Measurements from ENCODE around the gene EEPD1. TPM values are rescaled to one million over a fixed set of nuclear protein-coding genes. Genes with fewer than 3 reads are reported as not detected.
A peak's percentile ranks its signal among the peaks of the same experiment; 100 is the strongest.
"Not testable (repeated sequence)": the region's sequence is repeated elsewhere in the genome, so short reads cannot be mapped to it uniquely, and the experiment has no call there.

Gene EEPD1
- total RNA-seq, 2 experiments from 2014 or later, result 1.3 TPM

DNA sequence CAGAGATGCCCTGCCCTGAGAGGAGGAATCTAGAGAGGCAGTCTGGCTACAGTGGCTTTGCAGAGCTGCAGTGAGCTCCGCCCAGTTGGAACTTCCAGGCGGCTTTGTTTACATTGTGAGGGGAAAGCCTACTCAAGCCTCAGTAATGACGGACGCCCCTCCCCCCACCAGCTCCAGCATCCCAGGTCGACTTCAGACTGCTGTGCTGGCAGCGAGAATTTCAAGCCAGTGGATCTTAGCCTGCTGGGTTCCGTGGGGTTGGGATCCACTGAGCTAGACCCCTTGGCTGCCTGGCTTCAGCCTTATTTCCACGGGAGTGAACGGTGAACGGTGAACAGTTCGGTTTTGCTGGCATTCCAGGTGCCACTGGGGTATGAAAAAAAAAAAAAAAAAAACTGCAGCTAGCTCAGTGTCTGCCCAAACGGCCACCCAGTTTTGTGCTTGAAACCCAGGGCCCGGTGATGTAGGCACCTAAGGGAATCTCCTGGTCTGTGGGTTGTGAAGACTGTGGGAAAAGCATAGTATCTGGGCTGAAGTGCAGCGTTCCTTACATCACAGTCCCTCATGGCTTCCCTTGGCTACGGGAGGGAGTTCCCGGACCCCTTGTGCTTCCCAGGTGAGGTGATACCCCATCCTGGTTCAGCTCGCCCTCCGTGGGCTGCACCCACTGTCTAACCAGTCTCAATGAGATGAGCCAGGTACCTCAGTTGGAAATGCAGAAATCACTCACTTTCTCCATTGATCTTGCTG is 105.6 kb downstream of the EEPD1 start:
- H3K4me3 Mint-ChIP-seq; H3K27me3 Mint-ChIP-seq; H3K36me3 Mint-ChIP-seq (ENCODE audit: low read depth); POLR2A ChIA-PET; ATAC-seq; intact Hi-C loops (cut with DNase I, micrococcal nuclease); H3K27ac Mint-ChIP-seq: not testable (repeated sequence)
- DNase-seq, result peak; percentile 24
- peaks cover 26% of the 10 kb centered on the region for H3K9me3 Mint-ChIP-seq (ENCODE audit: low read depth)
- H3K4me1 Mint-ChIP-seq, result peaks cover 20% of the 10 kb centered on the region
- CTCF ChIA-PET, result interaction anchor here (0.5 to 0.6 kb wide), 2 partner anchors 77 to 341 kb away, joined by 3 to 4 read pairs; no protein-coding TSS in a partner anchor

DNA sequence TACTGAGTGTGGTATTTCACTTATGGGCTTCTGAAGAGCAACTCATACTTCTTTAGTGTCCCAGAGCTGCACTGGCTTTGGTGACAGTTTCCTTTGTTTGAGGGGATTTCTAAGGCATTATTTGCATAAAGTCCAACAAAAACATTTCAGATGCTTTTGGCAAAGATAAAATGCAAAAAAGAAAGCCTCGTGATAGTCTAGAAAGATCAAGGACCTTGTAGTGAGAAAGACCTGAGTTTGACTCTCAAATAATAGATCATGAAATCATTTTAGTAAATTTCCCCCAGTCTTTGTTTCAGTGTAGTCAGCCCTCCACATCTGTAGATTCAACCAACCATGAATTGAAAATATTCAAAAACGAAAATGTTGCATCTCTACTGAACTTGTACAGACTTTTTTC is 107.4 kb downstream of the EEPD1 start:
- ATAC-seq, result no peak
- ChIA-PET POLR2A (no interaction called here), CTCF (no interaction called here)
- peaks cover 2% of the 10 kb centered on the region for H3K36me3 Mint-ChIP-seq (ENCODE audit: low read depth)
- no peak for DNase-seq
- intact Hi-C loops (cut with DNase I, micrococcal nuclease), result no loop called here
- no peak overlapping the region for H3K27ac Mint-ChIP-seq
- peaks cover 14% of the 10 kb centered on the region for H3K9me3 Mint-ChIP-seq (ENCODE audit: low read depth)
- H3K4me1 Mint-ChIP-seq, result peaks cover 24% of the 10 kb centered on the region
- no peaks in the 10 kb centered on the region for H3K27me3 Mint-ChIP-seq
- H3K4me3 Mint-ChIP-seq, result no peak overlapping the region

DNA sequence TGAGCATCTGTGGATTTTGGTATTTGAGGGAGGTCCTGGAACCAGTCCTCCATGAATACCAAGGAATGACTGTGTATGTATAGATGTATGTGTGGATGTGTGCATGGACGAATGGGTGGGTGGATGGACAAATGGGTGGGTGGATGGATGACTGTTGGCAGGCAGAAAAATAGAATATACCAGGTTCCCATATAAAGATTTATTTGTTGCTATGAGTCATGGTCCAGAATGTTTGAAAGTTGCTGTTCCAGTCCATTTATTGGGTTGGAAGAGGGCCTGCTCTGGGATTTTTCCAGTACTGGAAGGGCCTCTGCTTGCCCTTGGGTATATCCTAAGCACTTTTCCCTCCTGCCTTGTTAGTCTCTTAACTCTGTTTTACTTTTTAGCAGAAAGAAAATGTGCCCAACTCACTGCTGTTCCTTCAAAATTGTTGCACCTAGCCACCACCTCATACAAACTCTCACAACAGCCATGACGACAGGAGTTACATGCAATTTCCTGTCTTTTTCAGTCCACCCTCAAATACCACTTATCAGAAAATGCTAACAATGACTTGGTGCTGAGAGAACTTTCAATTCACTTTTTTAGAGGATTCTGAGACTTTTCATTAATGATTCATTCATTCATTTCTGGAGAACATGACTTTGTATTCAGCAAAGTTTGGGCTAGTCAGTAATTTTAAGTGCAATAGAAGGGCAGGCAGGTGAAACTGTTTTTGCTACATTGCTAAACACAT is 108.1 kb downstream of the EEPD1 start:
- Mint-ChIP-seq H3K9me3 (ENCODE audit: low read depth) (peaks cover 7% of the 10 kb centered on the region), H3K36me3 (ENCODE audit: low read depth) (peaks cover under 1% of the 10 kb centered on the region), H3K27ac (no peak overlapping the region), H3K27me3 (no peaks in the 10 kb centered on the region), H3K4me1 (peaks cover 28% of the 10 kb centered on the region), H3K4me3 (no peak overlapping the region)
- peak; percentile 55 for ATAC-seq
- POLR2A ChIA-PET, result no interaction called here
- intact Hi-C loops (cut with DNase I, micrococcal nuclease), result no loop called here
- CTCF ChIA-PET, result no interaction called here
- no peak for DNase-seq

DNA sequence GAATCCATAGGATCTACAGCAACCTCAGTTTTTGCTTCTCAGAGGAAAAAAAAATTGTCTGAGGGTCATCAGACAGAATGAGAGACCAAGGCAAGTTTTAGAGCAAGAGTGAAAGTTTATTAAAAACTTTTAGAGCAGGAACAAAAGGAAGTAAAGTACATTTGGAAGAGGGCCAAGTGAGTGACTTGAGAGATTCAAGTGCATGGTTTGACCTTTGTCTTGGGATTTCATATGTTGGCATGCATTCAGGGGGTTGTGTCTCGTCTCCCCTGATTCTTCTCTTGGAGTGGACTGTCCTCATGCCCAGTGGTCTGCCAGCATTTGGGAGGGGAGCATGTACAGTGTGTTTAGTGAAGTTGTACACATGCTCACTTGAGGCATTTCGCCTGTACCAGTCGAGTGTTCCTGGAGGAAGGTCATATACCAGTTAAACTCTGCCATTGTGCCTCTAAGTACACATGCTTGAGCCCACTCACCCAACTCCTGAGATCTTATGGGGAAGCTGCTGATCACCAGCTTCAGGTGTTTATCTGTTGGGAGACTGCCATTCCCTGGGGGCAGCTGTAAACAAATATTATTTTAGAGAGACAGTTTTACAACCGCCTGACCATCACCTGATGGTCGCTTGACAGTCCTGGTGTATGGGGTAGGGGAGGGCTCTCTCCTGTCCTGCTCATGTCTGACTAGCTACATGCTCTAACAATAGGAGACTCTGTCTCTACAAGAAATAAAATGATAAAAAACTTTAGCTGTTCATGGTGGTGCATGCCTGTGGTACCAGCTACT is 109.4 kb downstream of the EEPD1 start:
- H3K27me3 Mint-ChIP-seq, result no peaks in the 10 kb centered on the region
- H3K4me1 Mint-ChIP-seq, result peaks cover 30% of the 10 kb centered on the region
- ChIA-PET POLR2A (no interaction called here), CTCF (interaction anchor here (0.8 to 1.1 kb wide), 3 partner anchors 15 to 22 kb away, joined by 3 read pairs; no protein-coding TSS in a partner anchor)
- H3K36me3 Mint-ChIP-seq (ENCODE audit: low read depth), result no peaks in the 10 kb centered on the region
- no peak overlapping the region for H3K4me3 Mint-ChIP-seq
- intact Hi-C loops (cut with DNase I, micrococcal nuclease), result no loop called here
- H3K9me3 Mint-ChIP-seq (ENCODE audit: low read depth), result no peaks in the 10 kb centered on the region
- ATAC-seq (no peak), DNase-seq (no peak)
- H3K27ac Mint-ChIP-seq, result no peak overlapping the region

DNA sequence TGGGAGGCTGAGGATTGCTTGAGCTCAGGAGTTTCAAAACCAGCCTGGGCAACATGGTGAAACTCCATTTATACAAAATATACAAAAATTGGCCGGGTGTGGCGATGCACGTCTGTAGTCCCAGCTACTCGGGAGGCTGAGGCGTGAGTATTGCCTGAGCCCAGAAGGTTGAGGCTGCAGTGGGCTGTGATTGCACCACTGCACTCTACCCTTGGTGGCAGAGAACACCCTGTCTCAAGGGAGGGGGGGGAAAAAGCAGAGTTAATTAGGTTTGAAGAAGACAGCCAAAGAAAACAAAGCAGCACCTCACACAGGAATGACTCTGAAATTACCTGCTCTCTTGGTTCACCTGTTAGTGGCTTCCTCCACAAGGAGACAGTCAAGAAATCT is 110.0 kb downstream of the EEPD1 start:
- no peaks in the 10 kb centered on the region for H3K9me3 Mint-ChIP-seq (ENCODE audit: low read depth)
- intact Hi-C loops (cut with DNase I, micrococcal nuclease), result no loop called here
- peaks cover 30% of the 10 kb centered on the region for H3K4me1 Mint-ChIP-seq
- H3K36me3 Mint-ChIP-seq (ENCODE audit: low read depth), result no peaks in the 10 kb centered on the region
- H3K4me3 Mint-ChIP-seq, result no peak overlapping the region
- CTCF ChIA-PET, result interaction anchor here (1.0 kb wide), 1 partner anchor 14 kb away, joined by 3 read pairs; no protein-coding TSS in a partner anchor
- no peak overlapping the region for H3K27ac Mint-ChIP-seq
- no peak for ATAC-seq
- POLR2A ChIA-PET, result no interaction called here
- no peaks in the 10 kb centered on the region for H3K27me3 Mint-ChIP-seq
- no peak for DNase-seq

GRCh38 chr7:36264123-36264801 is 111.2 kb downstream of the EEPD1 start:
- Mint-ChIP-seq H3K4me1 (peaks cover 28% of the 10 kb centered on the region), H3K27ac (no peak overlapping the region), H3K36me3 (ENCODE audit: low read depth) (no peaks in the 10 kb centered on the region), H3K9me3 (ENCODE audit: low read depth) (no peaks in the 10 kb centered on the region), H3K27me3 (no peaks in the 10 kb centered on the region), H3K4me3 (no peak overlapping the region)
- intact Hi-C loops (cut with DNase I, micrococcal nuclease), result no loop called here
- DNase-seq (no peak), ATAC-seq (no peak)
- ChIA-PET POLR2A (no interaction called here), CTCF (interaction anchor here (1.0 to 1.1 kb wide), 2 partner anchors 24 to 192 kb away, joined by 3 to 6 read pairs; no protein-coding TSS in a partner anchor)

DNA sequence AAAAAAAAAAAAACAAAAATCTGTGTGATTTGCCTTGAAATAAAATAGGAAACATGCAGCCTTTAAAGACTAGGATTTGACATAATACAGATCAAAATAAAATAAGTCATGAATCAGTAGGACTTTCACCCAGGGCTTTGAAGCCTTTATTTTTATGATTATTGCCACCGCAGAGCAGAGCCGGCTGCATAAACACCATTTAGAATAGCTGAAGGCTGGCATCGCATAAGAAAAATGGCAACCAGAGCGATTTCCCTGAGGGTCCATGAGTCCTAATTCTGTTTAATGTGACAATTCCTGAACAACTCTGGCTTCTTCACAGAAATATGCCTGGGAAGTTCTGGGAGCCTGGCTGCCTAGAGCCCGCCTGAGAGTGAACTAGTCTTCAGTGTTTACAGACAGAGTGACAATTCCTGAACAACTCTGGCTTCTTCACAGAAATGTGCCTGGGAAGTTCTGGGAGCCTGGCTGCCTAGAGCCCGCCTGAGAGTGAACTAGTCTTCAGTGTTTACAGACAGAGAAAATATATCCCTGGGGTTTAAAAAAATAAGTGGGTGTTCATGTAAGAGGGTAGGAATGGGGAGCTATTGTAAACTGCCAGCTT is 112.0 kb downstream of the EEPD1 start:
- ChIA-PET POLR2A (no interaction called here), CTCF (interaction anchor here (1.0 to 1.1 kb wide), 2 partner anchors 23 to 191 kb away, joined by 3 to 6 read pairs; no protein-coding TSS in a partner anchor)
- Mint-ChIP-seq H3K4me1 (peaks cover 28% of the 10 kb centered on the region), H3K27ac (no peak overlapping the region), H3K36me3 (ENCODE audit: low read depth) (no peaks in the 10 kb centered on the region), H3K9me3 (ENCODE audit: low read depth) (no peaks in the 10 kb centered on the region), H3K4me3 (no peak overlapping the region), H3K27me3 (no peaks in the 10 kb centered on the region)
- ATAC-seq (no peak), DNase-seq (no peak)
- intact Hi-C loops (cut with DNase I, micrococcal nuclease), result no loop called here

DNA sequence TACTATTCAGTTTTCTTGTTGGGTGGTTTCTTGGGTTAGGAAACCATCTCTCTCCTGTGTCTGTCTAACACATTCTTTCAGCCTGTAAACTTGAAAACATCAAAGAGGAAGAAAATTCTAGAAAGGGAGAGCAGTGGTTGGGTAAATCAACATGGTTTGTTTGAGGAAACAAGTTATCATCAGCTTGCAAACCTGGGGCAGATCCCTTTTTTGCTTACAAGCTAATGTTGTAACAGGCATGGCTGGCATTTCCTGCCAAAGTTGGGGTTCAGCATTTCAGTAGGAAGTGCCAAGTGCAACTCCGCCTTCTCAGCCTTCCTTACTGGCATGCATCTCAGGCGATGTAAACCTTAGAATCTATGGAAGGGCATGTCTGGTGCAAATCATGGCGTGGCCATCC is 112.6 kb downstream of the EEPD1 start:
- ATAC-seq (no peak), DNase-seq (no peak)
- H3K27me3 Mint-ChIP-seq, result no peaks in the 10 kb centered on the region
- H3K4me1 Mint-ChIP-seq, result peaks cover 23% of the 10 kb centered on the region
- no peaks in the 10 kb centered on the region for H3K9me3 Mint-ChIP-seq (ENCODE audit: low read depth)
- H3K4me3 Mint-ChIP-seq, result no peak overlapping the region
- POLR2A ChIA-PET, result no interaction called here
- CTCF ChIA-PET, result interaction anchor here (0.8 kb wide), 1 partner anchor 149 kb away, joined by 3 read pairs; no protein-coding TSS in a partner anchor
- H3K27ac Mint-ChIP-seq, result no peak overlapping the region
- intact Hi-C loops (cut with DNase I, micrococcal nuclease), result no loop called here
- H3K36me3 Mint-ChIP-seq (ENCODE audit: low read depth), result no peaks in the 10 kb centered on the region

DNA sequence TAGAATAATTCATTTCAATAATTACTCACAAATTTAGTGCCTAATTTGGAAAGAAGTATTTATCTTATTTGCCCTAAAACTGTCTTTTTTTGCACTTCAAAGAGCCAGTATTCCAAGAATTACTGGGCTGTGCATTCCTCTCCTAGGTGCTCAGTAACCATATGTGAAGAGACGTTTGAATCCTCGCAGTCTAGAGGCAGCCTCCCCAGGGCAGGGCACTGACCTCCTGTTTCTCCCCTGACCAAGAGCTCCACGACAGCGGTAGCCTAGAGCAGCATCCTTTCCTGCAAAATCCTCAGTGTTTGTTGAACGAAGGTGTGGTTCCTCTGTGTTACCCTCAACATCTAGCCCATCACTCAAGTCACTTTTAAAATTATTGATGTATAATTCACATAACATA is 113.1 kb downstream of the EEPD1 start:
- Mint-ChIP-seq H3K9me3 (ENCODE audit: low read depth) (no peaks in the 10 kb centered on the region), H3K36me3 (ENCODE audit: low read depth) (no peaks in the 10 kb centered on the region), H3K27me3 (no peaks in the 10 kb centered on the region), H3K27ac (no peak overlapping the region), H3K4me3 (no peak overlapping the region), H3K4me1 (peaks cover 19% of the 10 kb centered on the region)
- ATAC-seq (no peak), DNase-seq (no peak)
- ChIA-PET CTCF (interaction anchor here (0.6 to 0.8 kb wide), 2 partner anchors 150 to 311 kb away, joined by 3 to 4 read pairs; no protein-coding TSS in a partner anchor), POLR2A (no interaction called here)
- intact Hi-C loops (cut with DNase I, micrococcal nuclease), result no loop called here

GRCh38 chr7:36266683-36267082 is 113.6 kb downstream of the EEPD1 start:
- Mint-ChIP-seq H3K27ac (no peak overlapping the region), H3K4me3 (no peak overlapping the region), H3K9me3 (ENCODE audit: low read depth) (no peaks in the 10 kb centered on the region), H3K36me3 (ENCODE audit: low read depth) (no peaks in the 10 kb centered on the region), H3K27me3 (no peaks in the 10 kb centered on the region), H3K4me1 (peaks cover 14% of the 10 kb centered on the region)
- ATAC-seq (no peak), DNase-seq (no peak)
- POLR2A ChIA-PET, result no interaction called here
- CTCF ChIA-PET, result interaction anchor here (0.6 kb wide), 1 partner anchor 311 kb away, joined by 4 read pairs; no protein-coding TSS in a partner anchor
- intact Hi-C loops (cut with DNase I, micrococcal nuclease), result no loop called here

DNA sequence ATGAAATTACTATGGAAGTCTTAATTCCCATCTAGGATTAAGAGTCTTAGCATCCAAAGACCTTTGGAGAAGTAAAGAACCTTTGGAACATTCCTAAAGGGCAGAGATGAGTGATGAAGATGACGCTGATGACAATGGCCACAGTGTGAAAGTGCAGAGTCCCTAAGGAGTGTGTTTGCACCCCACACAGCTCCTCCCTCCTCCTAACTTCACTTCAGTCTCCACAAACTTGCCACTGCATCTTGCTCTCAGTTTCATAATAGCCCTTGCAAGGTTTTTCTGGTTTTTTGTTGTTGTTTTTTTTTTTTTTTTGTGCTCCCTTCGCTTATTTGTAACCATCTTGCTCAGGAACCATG is 119.1 kb downstream of the EEPD1 start:
- no peaks in the 10 kb centered on the region for H3K36me3 Mint-ChIP-seq (ENCODE audit: low read depth)
- H3K9me3 Mint-ChIP-seq (ENCODE audit: low read depth), result no peaks in the 10 kb centered on the region
- H3K4me1 Mint-ChIP-seq, result peaks cover 4% of the 10 kb centered on the region
- no peak overlapping the region for H3K4me3 Mint-ChIP-seq
- ATAC-seq (no peak), DNase-seq (no peak)
- POLR2A ChIA-PET, result no interaction called here
- intact Hi-C loops (cut with DNase I, micrococcal nuclease), result no loop called here
- CTCF ChIA-PET, result no interaction called here
- H3K27ac Mint-ChIP-seq, result no peak overlapping the region
- no peaks in the 10 kb centered on the region for H3K27me3 Mint-ChIP-seq
